ENCODE measurements around the gene ZMYM3. TPM values are rescaled to one million over a fixed set of nuclear protein-coding genes. Genes with fewer than 3 reads are reported as not detected.

Gene ZMYM3
- total RNA-seq, 6 experiments from 2014 or later: 8.2 to 13.7 (median 10.1) TPM

- no peak overlapping the region for H3K27ac ChIP-seq
- H3K9me3 ChIP-seq: no peaks in the 10 kb centered on the region
- no peaks in the 10 kb centered on the region for H3K4me1 ChIP-seq
- TF ChIP-seq POLR2A (IDR thresholded peaks at IDR 0.05): no peak
- TF ChIP-seq, protein P1, sequence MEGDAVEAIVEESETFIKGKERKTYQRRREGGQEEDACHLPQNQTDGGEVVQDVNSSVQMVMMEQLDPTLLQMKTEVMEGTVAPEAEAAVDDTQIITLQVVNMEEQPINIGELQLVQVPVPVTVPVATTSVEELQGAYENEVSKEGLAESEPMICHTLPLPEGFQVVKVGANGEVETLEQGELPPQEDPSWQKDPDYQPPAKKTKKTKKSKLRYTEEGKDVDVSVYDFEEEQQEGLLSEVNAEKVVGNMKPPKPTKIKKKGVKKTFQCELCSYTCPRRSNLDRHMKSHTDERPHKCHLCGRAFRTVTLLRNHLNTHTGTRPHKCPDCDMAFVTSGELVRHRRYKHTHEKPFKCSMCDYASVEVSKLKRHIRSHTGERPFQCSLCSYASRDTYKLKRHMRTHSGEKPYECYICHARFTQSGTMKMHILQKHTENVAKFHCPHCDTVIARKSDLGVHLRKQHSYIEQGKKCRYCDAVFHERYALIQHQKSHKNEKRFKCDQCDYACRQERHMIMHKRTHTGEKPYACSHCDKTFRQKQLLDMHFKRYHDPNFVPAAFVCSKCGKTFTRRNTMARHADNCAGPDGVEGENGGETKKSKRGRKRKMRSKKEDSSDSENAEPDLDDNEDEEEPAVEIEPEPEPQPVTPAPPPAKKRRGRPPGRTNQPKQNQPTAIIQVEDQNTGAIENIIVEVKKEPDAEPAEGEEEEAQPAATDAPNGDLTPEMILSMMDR (IDR thresholded peaks at IDR 0.05): no peak
- peaks cover 0 to 36% (median 1%) of the 10 kb centered on the region in 4 donors for H3K36me3 ChIP-seq
- intact Hi-C loops (cut with DNase I): no loop called here
- ATAC-seq: no peak
- no peak for DNase-seq
- 82% methylated on average over 4 of the region's 9 CpGs for WGBS (ENCODE audit: insufficient coverage, low coverage, low lambda C conversion rate, missing lambda C conversion rate)
- no peak overlapping the region for H3K4me3 ChIP-seq
- no peaks in the 10 kb centered on the region for H3K27me3 ChIP-seq
Observed at GRCh38 chrX:71244359-71245128, 9.4 kb downstream of the ZMYM3 start.

DNA sequence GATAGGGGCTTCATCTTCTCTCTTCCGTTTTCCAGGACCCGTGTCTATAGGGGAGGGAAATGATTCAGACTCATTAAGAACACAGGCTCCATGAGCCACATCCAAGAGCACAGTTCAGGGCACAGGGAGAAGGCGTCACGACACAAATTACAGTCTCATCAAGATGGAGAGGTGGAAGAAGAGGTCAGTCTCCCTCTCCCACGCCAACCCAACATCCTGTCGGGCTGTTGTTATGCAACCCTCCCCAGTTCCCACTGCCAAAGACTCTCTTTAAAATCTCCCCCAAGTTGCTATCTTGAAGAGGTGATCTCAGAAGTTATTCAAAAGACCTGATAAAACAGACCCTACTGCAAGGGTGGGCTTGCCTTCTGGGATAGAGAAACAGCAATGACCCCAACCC, 12.6 kb downstream of the ZMYM3 start:
- 50% methylated on average over 3 of the region's 6 CpGs for WGBS (ENCODE audit: insufficient coverage, low coverage, low lambda C conversion rate, missing lambda C conversion rate)
- peaks cover 0 to 21% (median 1%) of the 10 kb centered on the region in 4 donors for H3K36me3 ChIP-seq
- intact Hi-C loops (cut with DNase I): no loop called here
- no peaks in the 10 kb centered on the region for H3K4me1 ChIP-seq
- H3K4me3 ChIP-seq: no peak overlapping the region
- H3K9me3 ChIP-seq: no peaks in the 10 kb centered on the region
- no peaks in the 10 kb centered on the region for H3K27me3 ChIP-seq
- DNase-seq: no peak
- no peak for ATAC-seq
- TF ChIP-seq, protein P1 (IDR thresholded peaks at IDR 0.05): no peak
- no peak for TF ChIP-seq POLR2A (IDR thresholded peaks at IDR 0.05)
- H3K27ac ChIP-seq: no peak overlapping the region

DNA sequence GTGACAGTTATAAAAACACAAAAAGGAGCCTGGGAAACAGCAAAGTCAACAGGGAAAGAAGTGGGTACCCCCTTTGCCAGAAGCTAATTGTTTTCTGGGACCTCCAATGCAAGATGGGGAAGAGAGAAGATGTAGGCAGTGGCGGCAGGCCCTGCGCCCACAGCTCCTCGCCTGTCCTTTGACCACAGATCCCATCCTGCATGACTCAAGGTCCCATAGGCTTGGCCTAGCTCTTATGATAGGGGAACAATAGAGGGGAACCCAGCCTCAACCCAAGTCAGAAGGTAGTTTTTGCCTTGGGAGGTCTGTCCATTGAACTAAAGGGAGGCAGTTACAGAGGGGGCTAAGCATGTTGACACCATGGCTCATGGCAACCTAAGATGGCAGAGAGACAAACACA, 14.2 kb downstream of the ZMYM3 start:
- TF ChIP-seq, protein P1 (IDR thresholded peaks at IDR 0.05): no peak
- H3K36me3 ChIP-seq: peaks cover 0 to 14% (median 1%) of the 10 kb centered on the region in 4 donors
- DNase-seq (no peak), ATAC-seq (no peak)
- no peaks in the 10 kb centered on the region for H3K27me3 ChIP-seq
- no peaks in the 10 kb centered on the region for H3K9me3 ChIP-seq
- no peak overlapping the region for H3K4me3 ChIP-seq
- intact Hi-C loops (cut with DNase I): no loop called here
- no peak overlapping the region for H3K27ac ChIP-seq
- no peaks in the 10 kb centered on the region for H3K4me1 ChIP-seq
- no CpG with 5 or more reads among the region's 3 CpGs for whole genome bisulfite sequencing (ENCODE audit: insufficient coverage, low coverage, low lambda C conversion rate, missing lambda C conversion rate)

DNA sequence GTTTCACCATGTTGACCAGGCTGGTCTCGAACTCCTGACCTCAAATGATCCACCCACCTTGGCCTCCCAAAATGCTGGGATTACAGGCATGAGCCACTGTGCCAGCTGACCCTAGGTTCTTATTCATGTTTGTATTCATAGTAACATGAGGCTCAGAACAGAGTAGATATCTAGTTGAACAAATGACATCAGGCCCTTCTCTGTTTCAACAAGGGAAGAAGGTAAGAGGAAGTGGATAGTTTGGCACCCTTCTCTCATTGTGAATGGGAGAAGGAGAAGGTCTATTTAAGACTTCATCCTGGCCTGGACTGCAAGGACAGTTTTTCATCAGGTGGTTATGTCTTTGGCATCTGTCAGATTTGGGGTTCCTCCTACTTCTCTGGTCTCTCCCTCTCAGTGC, 17.1 kb downstream of the ZMYM3 start:
- peaks cover 0 to 9% (median 0%) of the 10 kb centered on the region in 4 donors for H3K4me1 ChIP-seq
- no peaks in the 10 kb centered on the region for H3K36me3 ChIP-seq
- no peak overlapping the region for H3K4me3 ChIP-seq
- no peaks in the 10 kb centered on the region for H3K27me3 ChIP-seq
- no peak for ATAC-seq
- no peak overlapping the region for H3K27ac ChIP-seq
- no peak for TF ChIP-seq POLR2A (IDR thresholded peaks at IDR 0.05)
- TF ChIP-seq, protein P1 (IDR thresholded peaks at IDR 0.05): no peak
- no peaks in the 10 kb centered on the region for H3K9me3 ChIP-seq
- WGBS (ENCODE audit: insufficient coverage, low coverage, low lambda C conversion rate, missing lambda C conversion rate): 71% methylated on average over 1 of the region's 1 CpG
- no peak for DNase-seq
- intact Hi-C loops (cut with DNase I): no loop called here

Data from right lobe of liver (tissue), 6 donors.